BE2C (cell line): ENCODE measurements around the gene AGAP1.
A peak's percentile ranks its signal among the peaks of the same experiment; 100 is the strongest.

Source experiments
- DNase-seq: peaks from one replicate; pipeline ENCODE4 v3.0.0-alpha.2; 2020
- H3K27me3 ChIP-seq: fragments of 250-450 bp; sonication (Bioruptor Pico); 2 replicates; pipeline ENCODE4 v1.5.1; 2020; ENCODE audit warnings: mild to moderate bottlenecking
- H3K36me3 ChIP-seq: fragments of 250-450 bp; sonication (Bioruptor Pico); 2 replicates; pipeline ENCODE4 v1.5.1; 2020; ENCODE audit warnings: mild to moderate bottlenecking
- H3K4me1 ChIP-seq: fragments of 250-450 bp; sonication (Bioruptor Pico); 2 replicates; pipeline ENCODE4 v1.5.1; 2020
- H3K4me3 ChIP-seq: 2 replicates; pipeline ENCODE4 v1.5.1; 2011; ENCODE audit warnings: low read depth, low read length
- H3K9me3 ChIP-seq: fragments of 250-450 bp; sonication (Bioruptor Pico); 2 replicates; pipeline ENCODE4 v1.5.1; 2020
- TF ChIP-seq, protein P1 (sequence below): IDR thresholded peaks from 2 replicates; pipeline ENCODE4 v1.5.1; 2012; ENCODE audit warnings: mild to moderate bottlenecking, low read depth, low read length

The AGAP1 gene

GRCh38 chr2:236164925-236165841, 671.3 kb downstream of the AGAP1 start:
- TF ChIP-seq, protein P1, sequence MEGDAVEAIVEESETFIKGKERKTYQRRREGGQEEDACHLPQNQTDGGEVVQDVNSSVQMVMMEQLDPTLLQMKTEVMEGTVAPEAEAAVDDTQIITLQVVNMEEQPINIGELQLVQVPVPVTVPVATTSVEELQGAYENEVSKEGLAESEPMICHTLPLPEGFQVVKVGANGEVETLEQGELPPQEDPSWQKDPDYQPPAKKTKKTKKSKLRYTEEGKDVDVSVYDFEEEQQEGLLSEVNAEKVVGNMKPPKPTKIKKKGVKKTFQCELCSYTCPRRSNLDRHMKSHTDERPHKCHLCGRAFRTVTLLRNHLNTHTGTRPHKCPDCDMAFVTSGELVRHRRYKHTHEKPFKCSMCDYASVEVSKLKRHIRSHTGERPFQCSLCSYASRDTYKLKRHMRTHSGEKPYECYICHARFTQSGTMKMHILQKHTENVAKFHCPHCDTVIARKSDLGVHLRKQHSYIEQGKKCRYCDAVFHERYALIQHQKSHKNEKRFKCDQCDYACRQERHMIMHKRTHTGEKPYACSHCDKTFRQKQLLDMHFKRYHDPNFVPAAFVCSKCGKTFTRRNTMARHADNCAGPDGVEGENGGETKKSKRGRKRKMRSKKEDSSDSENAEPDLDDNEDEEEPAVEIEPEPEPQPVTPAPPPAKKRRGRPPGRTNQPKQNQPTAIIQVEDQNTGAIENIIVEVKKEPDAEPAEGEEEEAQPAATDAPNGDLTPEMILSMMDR, result no peak
- no peak for DNase-seq
- Histone ChIP-seq H3K9me3 (peaks cover 4% of the 10 kb centered on the region; the same call in 1 of the 2 replicates), H3K27me3 (peaks cover 85% of the 10 kb centered on the region), H3K4me1 (no peaks in the 10 kb centered on the region; the same call in 1 of the 2 replicates), H3K36me3 (no peaks in the 10 kb centered on the region), H3K4me3 (peak overlapping the region; percentile 17)

- TF ChIP-seq, protein P1, result no peak
- Histone ChIP-seq H3K4me1 (no peaks in the 10 kb centered on the region; the same call in 1 of the 2 replicates), H3K9me3 (peaks cover 4% of the 10 kb centered on the region; the same call in 1 of the 2 replicates), H3K4me3 (peak overlapping the region; percentile 33), H3K27me3 (peaks cover 95% of the 10 kb centered on the region), H3K36me3 (no peaks in the 10 kb centered on the region)
- no peak for DNase-seq
These were observed 672.3 kb downstream of the AGAP1 start for GRCh38 chr2:236165842-236166795.

DNA sequence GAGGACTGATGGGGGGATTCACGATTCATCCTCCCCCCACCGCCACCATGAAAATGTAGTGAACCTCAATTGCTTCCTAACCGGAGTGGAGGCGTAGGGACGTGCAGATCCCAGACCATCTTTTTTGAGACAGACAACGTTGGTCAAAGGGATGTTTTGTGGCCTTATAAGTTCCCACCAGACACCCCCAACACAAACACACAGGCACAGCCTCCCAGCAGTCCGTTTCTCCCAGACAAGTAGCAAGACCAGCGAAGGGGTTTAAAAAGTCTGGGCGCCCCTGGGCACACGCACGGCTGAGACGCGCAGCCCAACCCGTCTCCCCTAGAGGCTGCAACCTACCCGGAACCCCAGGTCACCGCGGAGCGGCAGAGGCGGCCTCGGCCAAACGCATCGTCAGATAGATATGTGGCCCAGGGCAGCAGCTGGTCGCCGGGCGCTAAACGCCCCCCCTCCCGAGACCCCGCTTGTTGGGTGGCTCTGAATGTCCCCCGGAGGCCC, 673.0 kb downstream of the AGAP1 start:
- H3K4me3 ChIP-seq, result peak overlapping the region; percentile 33
- H3K36me3 ChIP-seq, result no peaks in the 10 kb centered on the region
- H3K4me1 ChIP-seq, result no peaks in the 10 kb centered on the region; the same call in 1 of the 2 replicates
- peaks cover 98% of the 10 kb centered on the region for H3K27me3 ChIP-seq
- H3K9me3 ChIP-seq, result peaks cover 4% of the 10 kb centered on the region; the same call in 1 of the 2 replicates
- DNase-seq, result no peak
- TF ChIP-seq, protein P1, result no peak

GRCh38 chr2:236167297-236168109, 673.7 kb downstream of the AGAP1 start:
- Histone ChIP-seq H3K4me3 (peak overlapping the region; percentile 15; the same call in 1 of the 2 replicates), H3K4me1 (no peaks in the 10 kb centered on the region; the same call in 1 of the 2 replicates), H3K9me3 (peaks cover 4% of the 10 kb centered on the region; the same call in 1 of the 2 replicates), H3K27me3 (peaks cover 100% of the 10 kb centered on the region), H3K36me3 (no peaks in the 10 kb centered on the region)
- DNase-seq, result peak; percentile 49
- TF ChIP-seq, protein P1, result peak; percentile 19; the same call in 1 of the 2 replicates
